ENCODE data around the gene BSN.

BSN gene

GRCh38 chr3:49511639-49512038, 42.6 kb upstream of the BSN start:
- no peak overlapping the region for H3K4me2 ChIP-seq
- H3K4me1 ChIP-seq (ENCODE audit: low read depth, poor library complexity, severe bottlenecking) = peaks cover 5% of the 10 kb centered on the region
- no peak overlapping the region for H3K4me3 ChIP-seq (IDR thresholded peaks at IDR 0.05; ENCODE audit: insufficient read depth, low read depth, low read length)
- H3K36me3 ChIP-seq (ENCODE audit: insufficient read depth) = no peaks in the 10 kb centered on the region
- H3K9ac ChIP-seq = no peak overlapping the region
- TF ChIP-seq CTCF (conservative IDR thresholded peaks at IDR 0.05; ENCODE audit: low read depth, low read length) = no peak
- no peaks in the 10 kb centered on the region for H3K79me2 ChIP-seq (ENCODE audit: insufficient read depth, low read depth)
- no peak overlapping the region for H3K27ac ChIP-seq
- H4K20me1 ChIP-seq (ENCODE audit: insufficient read depth) = no peaks in the 10 kb centered on the region
- no peaks in the 10 kb centered on the region for H3K27me3 ChIP-seq (ENCODE audit: insufficient read depth, low read depth)
- H2AFZ ChIP-seq (ENCODE audit: low read depth) = no peak overlapping the region

- Histone ChIP-seq H2AFZ (ENCODE audit: low read depth) (no peak overlapping the region), H4K20me1 (ENCODE audit: insufficient read depth) (no peaks in the 10 kb centered on the region), H3K27me3 (ENCODE audit: insufficient read depth, low read depth) (no peaks in the 10 kb centered on the region), H3K79me2 (ENCODE audit: insufficient read depth, low read depth) (no peaks in the 10 kb centered on the region), H3K4me3 (IDR thresholded peaks at IDR 0.05; ENCODE audit: insufficient read depth, low read depth, low read length) (no peak overlapping the region), H3K4me1 (ENCODE audit: low read depth, poor library complexity, severe bottlenecking) (peaks cover under 1% of the 10 kb centered on the region), H3K4me2 (no peak overlapping the region), H3K9ac (no peak overlapping the region), H3K27ac (no peak overlapping the region), H3K36me3 (ENCODE audit: insufficient read depth) (no peaks in the 10 kb centered on the region)
- TF ChIP-seq CTCF (conservative IDR thresholded peaks at IDR 0.05; ENCODE audit: low read depth, low read length) = no peak
Measured at GRCh38 chr3:49512781-49513355, 41.4 kb upstream of the BSN start.

- H3K4me1 ChIP-seq (ENCODE audit: low read depth, poor library complexity, severe bottlenecking) = no peaks in the 10 kb centered on the region
- H4K20me1 ChIP-seq (ENCODE audit: insufficient read depth) = no peaks in the 10 kb centered on the region
- H2AFZ ChIP-seq (ENCODE audit: low read depth) = no peak overlapping the region
- H3K27me3 ChIP-seq (ENCODE audit: insufficient read depth, low read depth) = no peaks in the 10 kb centered on the region
- H3K27ac ChIP-seq = no peak overlapping the region
- H3K36me3 ChIP-seq (ENCODE audit: insufficient read depth) = no peaks in the 10 kb centered on the region
- H3K4me2 ChIP-seq = no peak overlapping the region
- no peaks in the 10 kb centered on the region for H3K79me2 ChIP-seq (ENCODE audit: insufficient read depth, low read depth)
- no peak overlapping the region for H3K9ac ChIP-seq
- no peak overlapping the region for H3K4me3 ChIP-seq (IDR thresholded peaks at IDR 0.05; ENCODE audit: insufficient read depth, low read depth, low read length)
- no peak for TF ChIP-seq CTCF (conservative IDR thresholded peaks at IDR 0.05; ENCODE audit: low read depth, low read length)
Measured at GRCh38 chr3:49513494-49514124, 40.7 kb upstream of the BSN start.

- no peak overlapping the region for H3K4me2 ChIP-seq
- H3K9ac ChIP-seq = no peak overlapping the region
- H4K20me1 ChIP-seq (ENCODE audit: insufficient read depth) = no peaks in the 10 kb centered on the region
- TF ChIP-seq CTCF (conservative IDR thresholded peaks at IDR 0.05; ENCODE audit: low read depth, low read length) = no peak
- no peak overlapping the region for H3K4me3 ChIP-seq (IDR thresholded peaks at IDR 0.05; ENCODE audit: insufficient read depth, low read depth, low read length)
- H3K27ac ChIP-seq = no peak overlapping the region
- H3K79me2 ChIP-seq (ENCODE audit: insufficient read depth, low read depth) = no peaks in the 10 kb centered on the region
- no peak overlapping the region for H2AFZ ChIP-seq (ENCODE audit: low read depth)
- no peaks in the 10 kb centered on the region for H3K27me3 ChIP-seq (ENCODE audit: insufficient read depth, low read depth)
- H3K36me3 ChIP-seq (ENCODE audit: insufficient read depth) = no peaks in the 10 kb centered on the region
- no peaks in the 10 kb centered on the region for H3K4me1 ChIP-seq (ENCODE audit: low read depth, poor library complexity, severe bottlenecking)
Measured at GRCh38 chr3:49518016-49518415, 36.3 kb upstream of the BSN start.

Data from KMS-11 (cell line).